Fibroblast of the aortic adventitia (primary cell): Measurements from ENCODE around the gene LRRC70. TPM values are rescaled to one million over a fixed set of nuclear protein-coding genes. Genes with fewer than 3 reads are reported as not detected.

Source experiments
- DNase-seq: peaks from one replicate; pipeline ENCODE4 v3.0.0-alpha.2; 2010; ENCODE audit warnings: low read depth
- H3K4me3 ChIP-seq: 2 replicates; pipeline ENCODE4 v1.5.1; 2011; ENCODE audit warnings: low read depth, mild to moderate bottlenecking, control low read depth, low read length, moderate library complexity
- total RNA-seq: library from RNA; depleted of rRNA; stranded (reverse); fragments of >200 nt; gene quantifications from 2 replicates; pipeline ENCODE4 v1.2.3, GENCODE V29; 2012; ENCODE audit warnings: low replicate concordance
- TF ChIP-seq, protein P1 (sequence below): IDR thresholded peaks from 2 replicates; pipeline ENCODE4 v1.5.1; 2011; ENCODE audit warnings: mild to moderate bottlenecking, low read length, control low read depth, inconsistent platforms; ENCODE audit not compliant: insufficient read depth

The LRRC70 gene
- total RNA-seq, 1 donor: 1.6 TPM

DNA sequence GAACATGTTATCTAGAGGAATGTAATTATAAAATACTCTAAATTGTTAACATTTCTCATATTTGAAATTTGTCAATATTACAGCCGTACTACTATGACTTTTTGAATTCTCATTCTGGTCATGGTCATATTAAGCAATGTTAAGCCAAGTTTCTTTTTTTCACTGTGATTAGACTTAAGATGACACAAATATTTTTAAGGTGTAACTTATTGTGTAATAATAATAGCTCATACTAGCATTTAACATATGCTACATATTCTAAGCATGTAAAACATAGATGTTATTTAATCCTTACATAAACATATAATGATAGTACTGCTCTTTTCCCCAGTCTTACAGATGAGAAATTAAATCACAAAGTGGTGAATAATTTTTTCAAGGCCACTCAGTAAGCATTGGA, 35.9 kb upstream of the LRRC70 start:
- DNase-seq: no peak
- H3K4me3 ChIP-seq: no peak overlapping the region
- TF ChIP-seq, protein P1, sequence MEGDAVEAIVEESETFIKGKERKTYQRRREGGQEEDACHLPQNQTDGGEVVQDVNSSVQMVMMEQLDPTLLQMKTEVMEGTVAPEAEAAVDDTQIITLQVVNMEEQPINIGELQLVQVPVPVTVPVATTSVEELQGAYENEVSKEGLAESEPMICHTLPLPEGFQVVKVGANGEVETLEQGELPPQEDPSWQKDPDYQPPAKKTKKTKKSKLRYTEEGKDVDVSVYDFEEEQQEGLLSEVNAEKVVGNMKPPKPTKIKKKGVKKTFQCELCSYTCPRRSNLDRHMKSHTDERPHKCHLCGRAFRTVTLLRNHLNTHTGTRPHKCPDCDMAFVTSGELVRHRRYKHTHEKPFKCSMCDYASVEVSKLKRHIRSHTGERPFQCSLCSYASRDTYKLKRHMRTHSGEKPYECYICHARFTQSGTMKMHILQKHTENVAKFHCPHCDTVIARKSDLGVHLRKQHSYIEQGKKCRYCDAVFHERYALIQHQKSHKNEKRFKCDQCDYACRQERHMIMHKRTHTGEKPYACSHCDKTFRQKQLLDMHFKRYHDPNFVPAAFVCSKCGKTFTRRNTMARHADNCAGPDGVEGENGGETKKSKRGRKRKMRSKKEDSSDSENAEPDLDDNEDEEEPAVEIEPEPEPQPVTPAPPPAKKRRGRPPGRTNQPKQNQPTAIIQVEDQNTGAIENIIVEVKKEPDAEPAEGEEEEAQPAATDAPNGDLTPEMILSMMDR: no peak

DNA sequence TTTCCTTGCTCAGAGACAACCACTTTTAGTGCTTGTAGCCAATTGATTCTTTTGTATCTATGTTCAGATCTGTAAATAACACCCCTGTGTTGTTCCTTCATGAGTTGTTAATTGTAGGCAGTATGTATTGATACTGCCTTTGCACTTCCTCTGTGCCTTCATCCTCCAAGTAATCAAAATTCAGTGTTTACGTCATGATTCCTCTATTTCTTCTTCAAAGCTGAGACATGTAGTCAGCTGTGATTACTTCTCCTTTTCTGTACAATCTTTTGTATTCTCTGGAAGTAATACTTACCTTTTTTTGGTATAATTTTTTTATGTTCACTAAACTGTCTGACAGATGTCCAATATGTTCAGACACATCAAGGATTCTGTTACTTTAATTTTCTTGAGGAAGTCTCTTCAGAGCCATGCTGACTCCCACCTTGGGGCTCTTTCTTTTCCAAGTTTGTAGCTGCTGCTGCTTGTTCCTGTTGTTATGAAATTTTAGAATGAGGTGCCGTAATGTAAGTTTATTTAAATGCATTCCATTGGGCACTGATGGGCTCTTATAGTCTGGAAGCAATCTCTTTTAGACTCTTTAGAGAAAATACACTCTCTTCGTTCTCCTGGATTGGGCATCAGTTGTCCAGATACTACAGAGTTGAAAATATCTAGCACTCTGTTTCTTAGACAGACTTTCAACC, 30.5 kb upstream of the LRRC70 start:
- DNase-seq: no peak
- TF ChIP-seq, protein P1: no peak
- no peak overlapping the region for H3K4me3 ChIP-seq

DNA sequence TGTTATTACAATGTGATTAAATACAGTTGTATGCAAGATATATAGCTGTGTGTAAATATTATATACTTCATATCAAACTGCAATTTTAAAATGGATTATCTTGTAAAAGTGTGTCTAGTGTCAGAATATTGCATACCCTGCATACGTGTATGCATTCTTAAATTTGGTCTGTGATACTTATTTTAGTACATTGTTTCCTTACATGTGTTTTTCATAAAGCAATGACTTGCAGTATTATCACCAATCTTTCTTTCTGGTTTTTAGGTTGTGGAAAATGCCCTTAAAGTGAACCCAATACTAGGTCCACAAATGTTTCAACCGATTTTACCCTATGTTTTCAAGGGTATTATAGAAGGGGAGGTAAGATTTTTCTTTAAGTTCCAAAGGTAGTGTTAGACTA, 28.5 kb upstream of the LRRC70 start:
- H3K4me3 ChIP-seq: no peak overlapping the region
- TF ChIP-seq, protein P1: no peak
- DNase-seq: peak; percentile 37

DNA sequence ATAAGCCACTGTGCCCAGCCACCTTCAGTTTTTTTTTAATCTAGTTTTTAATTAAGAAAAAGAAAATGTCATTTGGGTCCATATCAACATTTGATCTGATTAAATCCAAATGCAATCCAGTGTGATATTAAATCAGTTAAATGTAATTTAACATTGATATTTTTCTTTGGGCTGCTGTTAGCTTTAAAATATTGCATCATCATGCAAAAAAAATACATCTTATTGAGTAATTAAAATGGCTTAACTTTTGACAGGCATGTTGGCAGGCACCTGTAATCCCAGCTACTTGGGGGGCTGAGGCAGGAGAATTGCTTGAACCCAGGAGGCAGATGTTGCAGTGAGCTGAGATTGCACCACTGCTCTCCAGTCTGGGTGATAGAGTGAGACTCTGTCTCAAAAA, 22.7 kb upstream of the LRRC70 start:
- no peak for DNase-seq
- no peak overlapping the region for H3K4me3 ChIP-seq
- TF ChIP-seq, protein P1: no peak

DNA sequence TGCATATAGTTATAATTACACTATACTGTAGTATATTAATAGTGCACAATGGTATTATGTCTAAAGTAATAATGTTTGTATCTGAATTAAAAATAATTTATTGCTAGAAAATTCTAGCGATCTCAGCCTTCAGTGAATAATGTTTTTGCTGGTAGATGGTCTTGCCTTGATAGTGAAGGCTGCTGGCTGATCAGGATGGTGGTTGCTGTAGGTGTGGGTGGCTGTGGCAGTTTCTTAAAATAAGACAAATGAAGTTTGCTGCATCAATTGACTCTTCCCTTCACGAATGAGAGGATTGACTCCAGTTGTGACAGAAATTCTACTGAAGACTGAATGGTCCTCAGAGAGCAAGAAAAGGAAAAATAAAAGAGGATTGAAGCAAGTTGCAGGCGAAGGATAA, 19.7 kb upstream of the LRRC70 start:
- TF ChIP-seq, protein P1: no peak
- DNase-seq: no peak
- no peak overlapping the region for H3K4me3 ChIP-seq

DNA sequence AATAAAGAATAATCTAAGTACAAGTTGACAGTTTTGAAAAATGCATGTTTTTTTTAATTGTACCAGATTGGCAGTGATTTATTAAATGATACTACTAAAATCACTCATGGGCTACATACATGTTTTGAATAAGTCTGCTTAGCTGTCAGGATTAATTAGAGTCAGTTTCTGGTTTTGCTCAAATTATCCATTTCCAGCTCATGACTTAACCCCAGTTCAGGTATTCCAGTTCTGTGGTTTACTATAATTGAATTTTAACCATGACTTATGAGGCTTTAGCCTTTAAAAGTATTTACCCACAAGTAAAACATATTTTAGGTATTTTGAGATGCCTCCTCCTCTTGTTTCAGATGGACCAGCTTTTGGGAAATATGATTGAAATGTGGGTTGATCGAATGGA, 17.8 kb upstream of the LRRC70 start:
- TF ChIP-seq, protein P1: no peak
- H3K4me3 ChIP-seq: no peak overlapping the region
- no peak for DNase-seq

DNA sequence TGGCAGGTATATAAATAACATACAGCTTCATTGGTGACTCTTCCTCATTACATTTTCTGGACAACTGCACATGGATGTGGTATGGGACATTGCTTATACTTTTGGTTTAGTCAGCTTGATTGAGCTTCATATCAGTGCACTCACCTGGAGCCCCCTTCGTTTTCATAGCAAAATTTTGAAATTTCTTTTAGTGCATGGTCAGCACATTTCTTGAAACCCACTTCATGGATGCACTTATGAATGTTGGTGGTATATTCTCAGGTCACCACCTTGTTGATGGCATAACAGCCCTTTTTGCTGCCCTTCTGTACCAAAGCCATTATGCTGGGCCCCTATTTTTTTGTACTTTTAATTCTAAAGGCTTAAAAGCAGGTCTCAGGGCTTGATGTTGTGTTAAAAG, 16.7 kb upstream of the LRRC70 start:
- TF ChIP-seq, protein P1: no peak
- no peak for DNase-seq
- no peak overlapping the region for H3K4me3 ChIP-seq
